LNCAP (cell line): ENCODE measurements around the gene POU3F3.

ENCODE experiments used
- CTCF ChIP-seq: fragments of 450-650 bp; IDR thresholded peaks from 2 replicates; pipeline ENCODE4 v1.5.1; 2017; ENCODE audit warnings: mild to moderate bottlenecking

Gene POU3F3

GRCh38 chr2:104901037-104901881 is 47.3 kb downstream of the POU3F3 start:
- no peak for TF ChIP-seq CTCF

GRCh38 chr2:104902317-104902716 is 48.4 kb downstream of the POU3F3 start:
- TF ChIP-seq CTCF = no peak
